Measurements from ENCODE around the gene TTLL11. TPM values are rescaled to one million over a fixed set of nuclear protein-coding genes. Genes with fewer than 3 reads are reported as not detected.

The TTLL11 gene
- total RNA-seq, 4 donors from 2014 or later: 9.1 to 47.4 (median 11.3) TPM

- Histone ChIP-seq H3K4me1 (peaks cover 0 to 13% (median 0%) of the 10 kb centered on the region in 4 donors), H3K9me3 (no peaks in the 10 kb centered on the region), H3K36me3 (peaks cover 0 to 51% (median 24%) of the 10 kb centered on the region in 4 donors), H3K4me3 (no peak overlapping the region), H3K27me3 (no peaks in the 10 kb centered on the region), H3K27ac (peak overlapping the region; percentile 28 to 68 (median 52))
- TF ChIP-seq POLR2AphosphoS5 (IDR thresholded peaks at IDR 0.05) (peak in 2 of 3 donors; percentile 34 to 66), CTCF (IDR thresholded peaks at IDR 0.05) (no peak), EP300 (IDR thresholded peaks at IDR 0.05; ENCODE audit: low read depth) (peak; percentile 84)
- in situ Hi-C loops (cut with MboI; ENCODE audit: low pct_ligation_motif_present in 1 of 4, low pct_unique_long_range_greater_than_20kb in 1 of 4, low sequenced_read_pairs in 3 of 4): no loop called here
- DNase-seq: peak; percentile 11
- intact Hi-C loops (cut with DNase I; ENCODE audit: low total_unique reads): no loop called here
- 68 to 71% methylated on average over 6 to 13 of the region's 13 CpGs for WGBS, 2 donors (ENCODE audit: low coverage in 1 of 2)
Observed at GRCh38 chr9:121779381-121780117, 313.6 kb downstream of the TTLL11 start.

DNA sequence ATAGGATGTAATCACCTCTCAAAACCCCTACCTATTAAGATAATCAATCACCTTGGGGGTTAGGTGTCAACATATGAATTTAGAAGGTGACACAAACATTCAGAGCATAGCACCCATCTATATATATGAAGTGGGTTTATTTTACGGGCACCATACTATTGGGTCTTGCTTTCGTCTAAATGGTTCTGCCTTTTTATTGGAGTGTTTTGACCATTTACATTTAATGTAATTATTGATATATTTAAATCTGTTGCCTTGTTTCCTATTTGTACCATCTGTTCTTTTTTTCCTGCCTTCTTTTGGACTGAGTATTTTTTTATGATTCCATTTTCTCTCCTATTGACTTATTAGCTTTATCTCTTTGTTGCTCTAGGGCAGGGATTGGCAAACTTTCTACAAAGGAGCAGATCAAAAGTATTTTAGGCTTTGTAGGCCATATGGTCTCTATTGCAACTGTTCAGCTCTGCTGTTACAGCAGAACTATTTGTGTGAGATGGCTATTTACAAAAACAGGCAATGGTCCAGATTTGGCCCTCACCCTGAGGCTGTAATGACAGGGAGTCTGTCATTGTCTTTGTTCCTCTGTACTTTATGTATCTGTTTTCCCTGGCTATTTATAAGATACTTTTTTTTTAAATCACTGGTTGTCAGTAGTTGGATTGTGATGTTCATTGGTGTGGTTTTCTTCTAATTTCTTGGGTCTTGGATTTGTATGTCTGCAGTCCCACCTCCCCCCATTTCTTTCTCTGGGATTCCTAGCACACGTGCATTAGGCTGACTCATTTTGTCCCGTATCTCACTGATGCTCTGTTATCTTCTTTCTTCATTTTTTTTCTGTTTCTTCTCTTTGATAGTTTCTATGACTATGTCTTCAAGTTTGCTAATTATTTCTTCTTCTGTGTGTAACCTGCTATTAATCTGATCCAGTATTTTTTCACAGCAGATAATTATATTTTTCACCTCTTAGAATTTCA, 314.6 kb downstream of the TTLL11 start:
- 83% methylated on average over 2 to 4 of the region's 4 CpGs for WGBS, 2 donors (ENCODE audit: low coverage in 1 of 2)
- H3K4me1 ChIP-seq: peaks cover 0 to 13% (median 0%) of the 10 kb centered on the region in 4 donors
- H3K4me3 ChIP-seq: no peak overlapping the region
- H3K36me3 ChIP-seq: peaks cover 0 to 60% (median 28%) of the 10 kb centered on the region in 4 donors
- no peak for TF ChIP-seq CTCF (IDR thresholded peaks at IDR 0.05)
- TF ChIP-seq EP300 (IDR thresholded peaks at IDR 0.05; ENCODE audit: low read depth): no peak
- TF ChIP-seq POLR2AphosphoS5 (IDR thresholded peaks at IDR 0.05): no peak
- no peak for TF ChIP-seq POLR2A (IDR thresholded peaks at IDR 0.05)
- DNase-seq: no peak
- intact Hi-C loops (cut with DNase I; ENCODE audit: low total_unique reads): no loop called here
- H3K27me3 ChIP-seq: no peaks in the 10 kb centered on the region
- in situ Hi-C loops (cut with MboI; ENCODE audit: low pct_ligation_motif_present in 1 of 4, low pct_unique_long_range_greater_than_20kb in 1 of 4, low sequenced_read_pairs in 3 of 4): no loop called here
- no peaks in the 10 kb centered on the region for H3K9me3 ChIP-seq
- H3K27ac ChIP-seq: peak overlapping the region; percentile 28 to 68 (median 52)

DNA sequence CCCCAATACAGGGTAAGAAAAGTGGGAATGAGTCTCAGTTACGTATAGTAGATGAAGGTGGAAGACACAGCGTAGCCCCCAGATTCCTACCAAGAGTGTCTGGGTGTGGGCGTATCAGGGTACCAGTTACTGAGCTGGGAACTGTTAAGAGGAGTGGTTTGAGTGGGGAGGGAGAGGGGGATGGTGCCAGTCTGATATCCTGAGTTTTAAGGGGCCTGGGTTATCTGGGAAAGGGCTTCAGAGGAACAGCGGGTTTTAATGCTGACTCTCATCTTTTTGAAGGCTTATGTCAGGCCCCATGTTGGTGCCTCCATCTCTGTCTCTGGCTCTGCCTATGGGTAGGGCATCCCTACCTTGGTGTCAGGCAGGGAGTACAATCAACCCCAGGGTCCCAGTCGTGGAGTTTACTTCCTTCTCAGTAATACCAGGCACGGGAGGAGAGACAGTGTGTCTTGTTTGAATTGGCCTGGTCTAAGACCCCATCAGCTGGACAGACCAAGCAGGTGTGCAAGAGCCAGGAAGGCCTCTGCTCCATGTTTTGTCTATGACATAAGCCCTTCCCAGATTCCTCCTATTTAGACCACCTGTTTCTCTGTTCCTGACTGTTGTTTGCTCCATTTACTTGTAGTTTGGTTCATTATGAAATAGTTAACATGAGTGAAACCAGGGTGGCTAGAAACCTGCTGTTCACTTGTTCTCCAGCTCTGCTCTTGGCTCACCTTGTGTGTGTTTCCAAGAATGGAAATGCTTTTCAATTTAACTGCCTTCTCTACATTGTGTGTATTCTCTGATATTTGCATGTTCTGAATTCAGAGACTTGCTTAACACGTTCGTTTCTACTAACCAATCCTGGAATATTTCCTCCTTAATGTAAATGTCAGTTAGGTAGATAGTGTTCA, 316.1 kb downstream of the TTLL11 start:
- in situ Hi-C loops (cut with MboI; ENCODE audit: low pct_ligation_motif_present in 1 of 4, low pct_unique_long_range_greater_than_20kb in 1 of 4, low sequenced_read_pairs in 3 of 4): no loop called here
- H3K27ac ChIP-seq: no peak overlapping the region
- TF ChIP-seq POLR2A (IDR thresholded peaks at IDR 0.05) (no peak), EP300 (IDR thresholded peaks at IDR 0.05; ENCODE audit: low read depth) (no peak), CTCF (IDR thresholded peaks at IDR 0.05) (no peak), POLR2AphosphoS5 (IDR thresholded peaks at IDR 0.05) (no peak)
- intact Hi-C loops (cut with DNase I; ENCODE audit: low total_unique reads): no loop called here
- WGBS, 2 donors (ENCODE audit: low coverage in 1 of 2): 84 to 95% methylated on average over 5 to 8 of the region's 8 CpGs
- no peaks in the 10 kb centered on the region for H3K27me3 ChIP-seq
- peaks cover 0 to 13% (median 0%) of the 10 kb centered on the region in 4 donors for H3K4me1 ChIP-seq
- DNase-seq: peak; percentile 2
- H3K9me3 ChIP-seq: no peaks in the 10 kb centered on the region
- H3K36me3 ChIP-seq: peaks cover 0 to 65% (median 27%) of the 10 kb centered on the region in 4 donors
- H3K4me3 ChIP-seq: no peak overlapping the region

All from transverse colon (tissue), 4 donors.